ENCODE data around the gene RENBP. TPM values are rescaled to one million over a fixed set of nuclear protein-coding genes. Genes with fewer than 3 reads are reported as not detected.

RENBP gene
- total RNA-seq, 4 donors from 2014 or later = 0.45 to 7.6 (median 3.1) TPM; not detected in 1

DNA sequence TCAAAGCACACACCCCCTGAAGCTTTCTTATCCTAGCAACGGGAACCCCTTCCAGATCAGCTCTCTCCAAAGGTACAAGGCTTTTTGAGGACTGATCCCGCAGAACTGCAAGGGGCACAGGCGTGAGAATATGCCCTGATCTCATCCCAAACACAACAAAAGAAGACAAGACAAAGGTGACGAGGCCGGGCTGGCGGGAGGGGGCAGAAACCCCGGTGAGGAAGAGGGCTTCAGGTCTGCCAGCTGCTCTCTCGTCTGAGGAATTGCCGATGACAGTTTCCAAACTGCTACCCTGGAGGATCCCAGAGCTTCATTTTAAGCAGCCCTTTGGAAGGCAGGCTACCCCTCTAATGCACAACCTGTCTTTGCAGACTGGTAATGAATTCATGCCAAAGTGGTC lies 23.8 kb upstream of the RENBP start:
- H3K27ac ChIP-seq = peak overlapping the region; percentile 98 to 99 (median 99)
- peak overlapping the region in 3 of 4 donors; percentile 3 to 86 (median 76) for H3K4me3 ChIP-seq
- TF ChIP-seq POLR2A (IDR thresholded peaks at IDR 0.05) (no peak), CTCF (IDR thresholded peaks at IDR 0.05) (no peak)
- H3K36me3 ChIP-seq = peaks cover 4 to 14% (median 4%) of the 10 kb centered on the region in 3 donors
- peaks cover 30 to 57% (median 35%) of the 10 kb centered on the region in 3 donors for H3K4me1 ChIP-seq
- no peak for DNase-seq
- no peaks in the 10 kb centered on the region for H3K9me3 ChIP-seq
- H3K27me3 ChIP-seq = no peaks in the 10 kb centered on the region
- WGBS, 2 donors = 7 to 80% methylated on average over 4 to 7 of the region's 9 CpGs
- intact Hi-C loops (cut with DNase I) = no loop called here

GRCh38 chrX:153967536-153968224 lies 23.2 kb upstream of the RENBP start:
- peak overlapping the region in 1 of 4 donors; percentile 86 for H3K4me3 ChIP-seq
- no peak for DNase-seq
- TF ChIP-seq CTCF (IDR thresholded peaks at IDR 0.05) (no peak), POLR2A (IDR thresholded peaks at IDR 0.05) (no peak)
- WGBS, 2 donors = 50 to 68% methylated on average over 2 to 10 of the region's 16 CpGs
- peaks cover 29 to 55% (median 33%) of the 10 kb centered on the region in 3 donors for H3K4me1 ChIP-seq
- intact Hi-C loops (cut with DNase I) = no loop called here
- H3K9me3 ChIP-seq = no peaks in the 10 kb centered on the region
- H3K27ac ChIP-seq = peak overlapping the region; percentile 98 to 99 (median 99)
- H3K36me3 ChIP-seq = peaks cover 4 to 20% (median 8%) of the 10 kb centered on the region in 3 donors
- no peaks in the 10 kb centered on the region for H3K27me3 ChIP-seq

DNA sequence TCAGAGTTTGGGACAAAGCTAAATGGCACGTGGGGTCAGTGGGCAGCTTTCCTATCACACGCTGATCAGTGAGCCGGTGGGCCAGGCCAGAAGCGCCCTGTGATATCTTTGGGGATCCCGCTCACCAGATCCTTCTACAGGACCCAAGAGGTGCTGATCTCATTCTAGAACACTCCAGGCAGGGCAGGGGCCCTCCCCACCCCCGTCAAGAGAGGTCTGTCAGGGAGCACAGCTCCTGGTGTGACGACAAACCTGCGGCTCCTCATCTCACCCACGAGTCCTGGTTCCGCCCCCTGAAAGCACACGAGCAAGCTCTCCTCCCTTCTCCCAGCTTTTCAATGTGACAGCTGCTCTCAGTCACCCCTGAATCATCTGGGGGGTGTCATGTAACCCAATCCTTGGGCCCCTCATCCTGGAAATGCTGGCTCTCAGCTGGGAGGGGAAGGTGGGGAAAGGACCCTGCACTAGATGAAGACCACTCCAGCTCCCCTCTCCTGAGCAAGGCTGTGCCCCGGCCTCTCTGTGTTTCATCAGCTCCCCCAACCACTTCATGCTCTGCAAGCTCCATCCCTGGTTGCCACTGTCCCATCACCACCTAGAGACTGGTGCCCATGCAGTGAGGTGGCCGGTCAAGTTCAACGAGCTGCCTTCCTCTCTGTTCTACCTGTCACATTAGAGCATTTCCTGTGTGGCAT lies 22.5 kb upstream of the RENBP start:
- Histone ChIP-seq H3K4me3 (peak overlapping the region in 1 of 4 donors; percentile 86), H3K9me3 (no peaks in the 10 kb centered on the region), H3K4me1 (peaks cover 29 to 55% (median 33%) of the 10 kb centered on the region in 3 donors), H3K36me3 (peaks cover 4 to 27% (median 11%) of the 10 kb centered on the region in 3 donors), H3K27ac (peak overlapping the region; percentile 30 to 99 (median 98)), H3K27me3 (no peaks in the 10 kb centered on the region)
- WGBS, 2 donors = 65% methylated on average over 8 of the region's 14 CpGs; no CpG with 5 or more reads in 1 of the 2 donors
- DNase-seq = no peak
- intact Hi-C loops (cut with DNase I) = no loop called here
- TF ChIP-seq POLR2A (IDR thresholded peaks at IDR 0.05) (no peak), CTCF (IDR thresholded peaks at IDR 0.05) (no peak)

GRCh38 chrX:153966283-153966688 lies 21.8 kb upstream of the RENBP start:
- 52% methylated on average over 10 of the region's 15 CpGs; no CpG with 5 or more reads in 1 of the 2 donors for WGBS, 2 donors
- peaks cover 4 to 34% (median 18%) of the 10 kb centered on the region in 3 donors for H3K36me3 ChIP-seq
- intact Hi-C loops (cut with DNase I) = no loop called here
- no peaks in the 10 kb centered on the region for H3K9me3 ChIP-seq
- no peak overlapping the region for H3K4me3 ChIP-seq
- DNase-seq = no peak
- H3K27me3 ChIP-seq = no peaks in the 10 kb centered on the region
- TF ChIP-seq CTCF (IDR thresholded peaks at IDR 0.05) = no peak
- TF ChIP-seq POLR2A (IDR thresholded peaks at IDR 0.05) = no peak
- H3K27ac ChIP-seq = peak overlapping the region in 3 of 4 donors; percentile 98 to 99 (median 99)
- peaks cover 29 to 55% (median 33%) of the 10 kb centered on the region in 3 donors for H3K4me1 ChIP-seq

DNA sequence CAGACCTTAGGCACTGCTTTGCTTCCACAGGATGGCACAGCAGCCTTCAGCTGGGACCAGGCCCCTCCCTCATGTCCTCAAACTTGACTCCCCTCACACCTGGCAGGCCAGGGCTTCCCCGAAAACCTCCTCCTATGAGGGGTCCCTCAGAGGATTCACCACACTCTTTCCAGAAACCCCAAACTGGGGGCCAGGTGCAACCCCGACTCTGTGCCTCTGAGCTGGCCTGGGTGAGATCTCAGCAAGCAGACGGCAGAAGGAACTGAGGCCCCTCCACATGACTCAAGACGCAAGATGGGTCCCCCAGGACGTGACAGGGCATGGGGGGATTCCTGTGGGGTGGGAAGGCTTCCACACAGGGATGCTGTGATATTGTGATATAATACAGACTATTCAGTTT lies 21.0 kb upstream of the RENBP start:
- intact Hi-C loops (cut with DNase I) = no loop called here
- Histone ChIP-seq H3K27me3 (no peaks in the 10 kb centered on the region), H3K4me3 (no peak overlapping the region), H3K9me3 (no peaks in the 10 kb centered on the region), H3K36me3 (peaks cover 4 to 43% (median 19%) of the 10 kb centered on the region in 3 donors), H3K27ac (no peak overlapping the region), H3K4me1 (peaks cover 29 to 55% (median 33%) of the 10 kb centered on the region in 3 donors)
- DNase-seq = no peak
- TF ChIP-seq CTCF (IDR thresholded peaks at IDR 0.05) = no peak
- TF ChIP-seq POLR2A (IDR thresholded peaks at IDR 0.05) = no peak
- 60% methylated on average over 1 of the region's 5 CpGs; no CpG with 5 or more reads in 1 of the 2 donors for WGBS, 2 donors
